Aorta (tissue), 5 donors: ENCODE data around the gene LYPD6. TPM values are rescaled to one million over a fixed set of nuclear protein-coding genes. Genes with fewer than 3 reads are reported as not detected.

ENCODE experiments used
- ATAC-seq: fragments of 200-7000 bp; cut with Tn5 transposase; one replicate; pipeline ENCODE4 v1.9.1; 2022; ENCODE audit warnings: moderate library complexity; ENCODE audit not compliant: low FRiP score
- DNase-seq, 2 donors: peaks; one replicate each; pipeline ENCODE4 v3.0.0-alpha.2; 2020
- H3K27ac ChIP-seq, 2 donors: one replicate each; pipeline ENCODE4 v1.5.1; 2013; ENCODE audit warnings: low read length in 2 of 2, mild to moderate bottlenecking in 2 of 2, moderate library complexity in 2 of 2, control low read depth in 1 of 2, inconsistent platforms in 1 of 2, low read depth in 1 of 2
- H3K27me3 ChIP-seq, 2 donors: one replicate each; pipeline ENCODE4 v1.6.1; 2013; ENCODE audit warnings: control low read depth in 1 of 2, low read length in 1 of 2, mild to moderate bottlenecking in 1 of 2, moderate library complexity in 1 of 2; ENCODE audit not compliant: insufficient read depth in 2 of 2, control insufficient read depth in 1 of 2
- H3K36me3 ChIP-seq, 2 donors: one replicate each; pipeline ENCODE4 v1.6.1; 2013; ENCODE audit warnings: control low read depth in 1 of 2, low read length in 1 of 2, mild to moderate bottlenecking in 1 of 2; ENCODE audit not compliant: insufficient read depth in 2 of 2, control insufficient read depth in 1 of 2
- H3K4me1 ChIP-seq, 2 donors: one replicate each; pipeline ENCODE4 v1.6.1; 2013; ENCODE audit warnings: low read length in 2 of 2, control low read depth in 1 of 2, mild to moderate bottlenecking in 1 of 2, moderate library complexity in 1 of 2; ENCODE audit not compliant: insufficient read depth in 2 of 2, control insufficient read depth in 1 of 2
- H3K4me3 ChIP-seq, 2 donors: one replicate each; pipeline ENCODE4 v1.5.1; 2013; ENCODE audit warnings: low read length in 2 of 2, control low read depth in 1 of 2, mild to moderate bottlenecking in 1 of 2
- H3K9me3 ChIP-seq: one replicate; pipeline ENCODE4 v1.6.1; 2013; ENCODE audit warnings: mild to moderate bottlenecking, low read length; ENCODE audit not compliant: control insufficient read depth
- WGBS, 2 donors: extraction: QIAGEN DNeasy Blood & Tissue Kit; methylation state at CpG; one replicate each; pipeline ENCODE4 v1.1.7; 2013; 5-methylcytosine and 5-hydroxymethylcytosine counted together
- intact Hi-C, 2 donors: fragments of 100-400 bp; cut with DNase I; formaldehyde crosslinking; loops; one replicate each; pipeline versions ENCODE4 v1.14.2 to v1.15.0; 2022
- polyA plus RNA-seq, 2 donors: library from polyadenylated mRNA; stranded (reverse); fragments of 200-250 nt; gene quantifications; one replicate each; pipeline ENCODE4 v1.2.3, GENCODE V29; 2013
- total RNA-seq, 2 donors: library from RNA; stranded (reverse); fragmentation: NEBNext Ultra II Directional; extraction: Animal tissue kit (Norgen Biotek cat#: 25700); gene quantifications; one replicate each; pipeline ENCODE4 v1.2.1, GENCODE V29; 2021
- donor health status: healthy with polysubstance abuse.
- donor health status: Bipolar disorder and iron deficiency.
- donor health status: DM: no; HTN: no; CAD: no.
- donor health status: DM: no; HTN: no; CAD: no.
- donor health status: DM: yes; HTN: yes; CAD: no.

Gene LYPD6
- total and polyA plus RNA-seq, 4 donors, result 0.23 to 0.42 (median 0.25) TPM; not detected in 1

- no peaks in the 10 kb centered on the region for H3K36me3 ChIP-seq
- ATAC-seq (no peak), DNase-seq (no peak)
- no peaks in the 10 kb centered on the region for H3K4me1 ChIP-seq
- H3K27ac ChIP-seq, result no peak overlapping the region
- H3K4me3 ChIP-seq, result no peak overlapping the region
- H3K9me3 ChIP-seq, result peaks cover 2% of the 10 kb centered on the region
- intact Hi-C loops, result no loop called here
- 70 to 79% methylated on average over 2 of the region's 2 CpGs for WGBS, 2 donors
- no peaks in the 10 kb centered on the region for H3K27me3 ChIP-seq
These were observed 177.6 kb downstream of the LYPD6 start for GRCh38 chr2:149507974-149508373.

GRCh38 chr2:149513461-149513860, 183.1 kb downstream of the LYPD6 start:
- ATAC-seq, result no peak
- 84 to 86% methylated on average over 1 of the region's 1 CpG for WGBS, 2 donors
- H3K27me3 ChIP-seq, result no peaks in the 10 kb centered on the region

More at GRCh38 chr2:149513461-149513860, 183.1 kb downstream of the LYPD6 start:
- intact Hi-C loops, result no loop called here
- H3K9me3 ChIP-seq, result peaks cover 2% of the 10 kb centered on the region
- no peaks in the 10 kb centered on the region for H3K4me1 ChIP-seq
- DNase-seq, result no peak
- no peaks in the 10 kb centered on the region for H3K36me3 ChIP-seq
- H3K27ac ChIP-seq, result no peak overlapping the region
- H3K4me3 ChIP-seq, result no peak overlapping the region
